ENCODE data around the gene GFRA3. TPM values are rescaled to one million over a fixed set of nuclear protein-coding genes. Genes with fewer than 3 reads are reported as not detected.
"Not testable (repeated sequence)": the region's sequence is repeated elsewhere in the genome, so short reads cannot be mapped to it uniquely, and the experiment has no call there.

The GFRA3 gene
- total RNA-seq, 1 donor from 2014 or later, result not detected

DNA sequence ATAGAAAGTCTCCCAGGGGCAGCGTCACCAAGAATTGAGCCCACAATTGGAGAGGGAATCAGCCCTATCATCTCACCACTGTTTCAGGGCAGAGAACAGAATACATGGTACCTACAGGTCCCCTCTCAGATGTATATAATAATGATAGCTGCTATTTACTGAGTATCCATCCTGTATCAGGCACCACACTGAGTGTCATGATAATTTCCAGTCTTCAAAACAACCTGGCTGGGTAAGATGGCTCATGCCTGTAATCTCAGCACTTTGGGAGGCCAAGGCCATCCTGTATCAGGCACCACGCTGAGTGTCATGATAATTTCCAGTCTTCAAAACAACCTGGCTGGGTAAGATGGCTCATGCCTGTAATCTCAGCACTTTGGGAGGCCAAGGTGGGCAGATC lies 26.6 kb downstream of the GFRA3 start:
- intact Hi-C loops (cut with micrococcal nuclease), result not testable (repeated sequence)

DNA sequence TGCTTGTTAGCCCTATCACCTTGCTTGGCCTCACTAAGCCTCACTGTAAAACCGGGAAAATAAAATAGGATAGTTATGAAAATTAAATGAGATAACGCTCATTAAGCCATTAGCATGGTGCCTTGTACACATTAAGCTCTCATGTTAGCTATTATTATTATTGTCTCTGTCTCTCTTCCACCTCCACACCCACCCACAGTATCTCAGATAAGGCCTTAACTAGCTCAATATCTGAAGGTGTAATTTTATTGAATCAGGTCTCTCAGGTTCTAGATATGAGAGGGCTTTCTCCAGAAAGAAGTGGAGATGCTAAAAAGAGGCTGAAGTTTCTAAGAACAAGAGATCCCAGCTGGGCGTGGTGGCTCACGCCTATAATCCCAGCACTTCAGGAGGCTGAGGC lies 27.6 kb downstream of the GFRA3 start:
- intact Hi-C loops (cut with micrococcal nuclease), result no loop called here

DNA sequence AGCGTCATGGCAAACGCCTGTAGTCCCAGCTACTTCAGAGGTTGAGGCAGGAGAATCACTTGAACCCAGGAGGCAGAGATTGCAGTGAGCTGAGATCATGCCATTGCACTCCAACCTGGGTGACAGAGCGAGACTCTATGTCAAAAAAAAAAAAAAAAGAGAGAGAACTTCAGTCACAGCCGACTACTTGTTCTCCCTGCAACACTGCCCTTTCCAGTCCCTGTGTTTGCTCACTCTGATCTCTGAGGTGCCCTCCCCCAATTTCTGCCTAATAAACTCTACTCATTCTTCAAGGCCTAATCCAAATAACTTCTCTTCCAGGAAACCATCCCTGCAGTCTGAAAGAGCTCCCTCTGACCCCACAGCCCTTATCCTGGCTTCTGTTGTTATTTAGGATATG lies 28.1 kb downstream of the GFRA3 start:
- intact Hi-C loops (cut with micrococcal nuclease), result no loop called here

DNA sequence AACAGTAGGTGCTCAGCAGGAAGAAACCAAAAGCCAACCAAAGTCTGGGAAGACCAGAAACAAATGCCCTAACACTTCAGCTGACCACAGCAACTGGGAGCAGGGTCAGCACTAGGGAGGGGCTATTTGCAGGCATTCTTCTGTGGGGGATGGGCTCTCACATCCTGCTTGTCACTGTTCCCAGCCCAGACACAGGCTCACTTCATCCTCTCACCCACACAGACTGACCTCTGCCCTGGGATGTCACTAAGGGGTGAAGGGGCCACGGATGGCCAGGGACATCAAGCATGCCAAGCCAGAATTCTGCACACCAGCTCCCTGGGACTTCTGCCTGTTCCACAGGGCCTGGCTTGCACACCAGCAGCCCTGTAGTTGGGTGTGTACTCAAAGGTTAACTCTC lies 28.7 kb downstream of the GFRA3 start:
- intact Hi-C loops (cut with micrococcal nuclease), result no loop called here

DNA sequence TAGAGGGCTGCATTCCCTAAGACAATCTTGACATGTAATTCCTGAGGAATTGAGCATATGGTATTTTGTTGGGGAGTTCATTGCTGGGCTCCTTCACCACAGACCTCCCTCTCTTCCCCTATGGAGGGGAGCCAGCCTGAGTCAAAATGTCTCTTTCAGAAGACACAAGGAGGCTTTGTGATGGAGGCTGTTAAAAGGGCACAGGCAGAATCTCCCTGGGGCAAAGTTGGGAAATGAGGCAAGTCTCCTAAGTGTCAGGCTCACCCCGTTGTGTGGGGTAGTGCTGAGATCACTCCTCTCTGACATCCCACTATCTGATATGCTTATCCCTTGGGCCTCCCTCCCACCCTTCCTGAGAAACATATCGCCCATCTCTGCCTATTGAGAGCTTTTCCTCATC lies 30.6 kb downstream of the GFRA3 start:
- intact Hi-C loops (cut with micrococcal nuclease), result no loop called here

DNA sequence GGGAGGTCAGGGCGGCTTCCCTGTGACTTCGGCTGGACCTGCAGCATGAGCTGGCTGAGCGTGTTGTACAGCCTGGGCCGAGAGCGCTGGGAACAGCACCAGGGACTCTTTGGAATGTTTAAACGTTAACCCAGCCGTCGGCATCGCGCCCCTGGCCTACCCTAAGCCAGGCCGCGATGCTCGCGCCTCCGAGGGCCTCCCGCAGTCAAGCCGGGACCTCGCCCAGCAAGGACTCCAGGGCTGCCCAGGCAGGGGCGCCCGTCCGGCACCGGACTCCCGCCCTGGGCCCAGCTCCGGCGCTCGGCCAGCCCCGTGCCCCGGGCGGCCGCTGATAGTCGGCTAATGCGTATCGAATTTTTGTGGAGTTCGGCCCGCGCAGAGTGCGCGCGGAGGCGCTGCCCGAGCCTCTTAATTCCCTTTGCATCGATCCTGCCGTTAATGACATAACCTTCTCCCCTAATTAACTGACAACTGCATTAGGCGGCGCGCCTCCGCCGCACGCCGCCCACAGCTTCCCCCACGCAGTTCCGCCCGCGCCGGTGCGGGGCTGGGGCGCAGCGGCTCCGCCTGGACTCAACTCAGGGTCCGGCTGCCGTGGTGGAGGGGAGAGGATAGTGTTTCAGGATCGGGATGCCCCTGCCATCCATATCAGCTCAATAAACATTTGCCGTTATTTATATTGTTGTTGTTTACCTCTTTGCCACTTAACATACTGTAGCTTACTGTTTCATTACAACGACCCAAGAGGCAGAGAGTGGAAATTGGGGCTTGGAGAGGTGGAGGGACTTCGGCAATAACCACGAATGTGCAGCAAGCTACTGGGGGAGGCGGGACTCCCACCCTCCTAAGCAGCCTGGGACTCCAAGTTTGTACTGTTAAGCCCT lies 32.5 kb downstream of the GFRA3 start:
- intact Hi-C loops (cut with micrococcal nuclease), result no loop called here

DNA sequence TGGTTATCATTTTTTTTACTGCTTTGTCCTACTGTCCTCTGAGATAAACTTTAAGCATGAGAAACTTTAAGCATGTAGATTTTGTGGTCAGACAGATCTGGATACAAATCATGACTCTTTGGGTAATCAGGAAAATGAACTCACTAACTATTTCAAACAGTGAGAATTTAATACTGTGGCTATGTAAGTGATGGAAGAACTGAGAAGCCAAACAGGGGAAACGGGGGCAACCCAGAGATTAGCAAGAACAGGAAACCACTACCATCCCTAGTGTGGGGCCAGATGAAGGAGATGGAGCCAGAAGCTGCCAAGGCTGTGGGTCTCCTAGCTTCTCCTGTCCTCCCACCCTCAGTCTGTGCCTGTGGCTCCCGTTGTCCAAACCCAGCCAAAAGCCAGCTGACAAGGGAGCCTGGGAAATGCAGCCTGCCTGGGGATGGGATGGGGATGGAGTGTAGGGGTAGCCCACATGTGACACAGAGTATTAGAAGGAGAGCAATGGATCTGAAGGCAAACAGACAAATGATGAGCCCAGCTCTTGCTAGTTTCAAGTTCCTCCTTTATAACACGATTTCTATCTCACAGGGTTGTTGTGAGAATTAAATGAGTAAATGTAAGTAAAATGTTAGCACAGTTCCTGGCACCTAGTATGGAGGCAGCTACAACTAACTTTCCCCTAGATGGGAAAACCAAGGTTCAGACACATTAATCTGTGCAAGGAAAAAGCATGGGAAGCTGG lies 33.6 kb downstream of the GFRA3 start:
- intact Hi-C loops (cut with micrococcal nuclease), result no loop called here

DNA sequence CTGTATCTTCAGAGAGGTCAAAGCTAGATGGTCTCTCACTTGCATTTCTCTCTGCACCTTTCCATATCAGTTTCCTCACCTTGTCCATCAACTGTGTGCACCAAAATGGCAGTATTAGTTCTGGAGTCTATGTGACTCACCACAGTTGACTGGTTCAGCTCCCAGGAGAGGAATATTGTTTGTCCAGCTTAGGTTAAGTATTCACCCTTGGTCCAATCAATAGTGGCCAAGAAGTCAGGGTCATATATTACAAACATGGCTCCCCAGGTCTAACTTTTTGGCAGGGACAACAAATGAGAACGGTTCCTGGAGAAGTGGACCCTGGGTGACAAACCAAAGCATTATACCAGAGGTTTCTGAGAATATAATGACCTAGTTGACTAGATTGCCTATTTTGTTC lies 36.4 kb downstream of the GFRA3 start:
- intact Hi-C loops (cut with micrococcal nuclease), result no loop called here

DNA sequence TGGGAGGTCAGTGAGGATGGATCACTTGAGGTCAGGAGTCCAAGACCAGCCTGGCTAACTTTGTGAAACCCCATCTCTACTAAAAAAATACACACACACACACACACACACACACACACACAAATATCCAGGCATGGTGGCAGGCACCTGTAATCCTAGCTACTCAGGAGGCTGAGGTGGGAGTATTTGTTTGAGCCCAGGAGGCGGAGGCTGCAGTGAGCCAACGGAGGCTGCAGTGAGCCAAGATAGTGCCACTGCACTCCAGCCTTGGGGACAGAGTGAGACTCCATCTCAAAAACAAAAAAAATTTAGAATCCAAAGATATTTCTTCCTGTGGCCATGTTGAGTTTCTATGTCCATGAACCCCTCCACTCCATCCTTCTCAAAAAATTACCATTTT lies 39.8 kb downstream of the GFRA3 start:
- intact Hi-C loops (cut with micrococcal nuclease), result no loop called here

DNA sequence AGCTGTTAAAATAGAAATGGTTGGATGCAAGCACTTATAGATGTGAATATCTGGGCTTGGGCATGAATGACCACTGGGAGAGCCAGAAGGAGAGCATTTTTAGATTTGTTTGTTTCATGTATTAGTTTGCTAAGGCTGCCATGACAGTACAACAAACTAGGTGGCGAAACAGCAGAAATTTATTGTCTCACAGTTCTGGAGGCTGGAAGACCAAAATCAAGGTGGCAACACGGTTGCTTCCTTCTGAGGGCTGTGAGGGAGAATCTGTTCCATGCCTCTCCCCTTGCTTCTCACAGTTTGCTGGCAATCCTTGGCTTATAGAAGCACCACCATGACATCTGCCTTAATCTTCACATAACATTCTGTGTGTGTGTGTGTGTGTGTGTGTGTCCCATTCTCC lies 41.1 kb downstream of the GFRA3 start:
- intact Hi-C loops (cut with micrococcal nuclease), result no loop called here

DNA sequence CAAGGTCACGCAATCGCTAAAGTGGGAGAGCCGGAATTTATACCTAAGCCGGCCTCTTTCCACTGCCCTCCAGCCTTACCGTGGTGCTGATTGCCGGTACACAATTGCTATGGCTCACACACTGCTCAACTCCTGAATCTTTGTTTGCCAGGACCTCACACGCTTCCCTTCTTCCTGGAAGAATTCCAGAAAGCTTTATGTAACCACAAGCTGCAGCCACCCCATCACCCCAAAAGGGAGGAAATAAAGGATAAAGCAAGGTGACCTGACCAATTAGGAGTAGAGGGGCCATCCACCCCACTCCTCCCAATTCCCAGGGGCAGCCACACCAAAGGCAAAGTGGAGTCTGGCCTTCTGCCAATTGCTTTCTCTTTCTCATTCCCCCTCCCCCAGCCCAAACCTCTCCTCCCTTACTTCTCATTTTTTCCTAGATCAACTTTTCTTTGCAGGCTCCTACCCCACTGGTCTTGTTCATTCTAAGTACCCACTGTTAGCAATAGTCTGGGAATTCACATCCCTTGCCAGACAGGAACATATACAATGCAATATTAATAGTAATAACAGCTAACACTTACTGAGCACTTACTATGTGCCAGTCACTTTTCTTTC lies 43.3 kb downstream of the GFRA3 start:
- intact Hi-C loops (cut with micrococcal nuclease), result no loop called here

DNA sequence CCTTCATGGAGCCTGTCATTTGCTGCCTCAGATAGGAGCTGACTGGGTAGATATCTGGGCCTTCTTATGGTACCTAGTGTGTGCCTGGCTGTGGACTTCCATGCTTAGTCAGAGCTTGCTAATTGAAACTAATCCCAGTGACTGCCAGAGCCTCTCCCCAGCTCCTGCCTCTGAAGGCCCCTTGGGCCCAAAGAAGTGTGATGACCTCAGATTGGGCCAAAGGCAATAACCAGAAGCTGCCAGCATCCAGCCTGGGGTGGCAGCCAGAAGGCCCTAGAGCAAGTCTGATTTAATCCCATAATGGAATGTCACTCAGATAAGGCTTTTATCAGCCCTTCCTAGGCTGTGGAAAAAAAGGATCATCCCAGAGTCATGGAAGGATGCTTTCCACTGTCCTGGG lies 44.2 kb downstream of the GFRA3 start:
- intact Hi-C loops (cut with micrococcal nuclease), result no loop called here

DNA sequence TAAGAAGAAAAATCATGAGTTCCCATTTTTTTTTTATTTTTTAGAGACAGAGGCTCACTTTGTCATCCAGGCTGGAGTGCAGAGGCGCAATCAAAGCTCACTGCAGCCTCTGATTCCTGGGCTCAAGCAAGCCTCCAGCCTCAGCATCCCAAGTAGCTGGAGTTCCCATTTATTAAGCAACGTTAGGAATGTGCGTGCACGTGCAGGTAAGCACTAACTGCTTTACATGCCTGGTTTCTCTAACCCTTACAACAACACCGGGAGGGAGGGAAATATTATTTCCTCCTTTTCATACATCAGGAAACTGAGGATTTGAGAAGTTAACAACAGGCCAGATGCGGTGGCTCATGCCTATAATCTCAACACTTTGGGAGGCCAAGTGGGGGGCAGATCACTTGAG lies 45.0 kb downstream of the GFRA3 start:
- intact Hi-C loops (cut with micrococcal nuclease), result no loop called here

DNA sequence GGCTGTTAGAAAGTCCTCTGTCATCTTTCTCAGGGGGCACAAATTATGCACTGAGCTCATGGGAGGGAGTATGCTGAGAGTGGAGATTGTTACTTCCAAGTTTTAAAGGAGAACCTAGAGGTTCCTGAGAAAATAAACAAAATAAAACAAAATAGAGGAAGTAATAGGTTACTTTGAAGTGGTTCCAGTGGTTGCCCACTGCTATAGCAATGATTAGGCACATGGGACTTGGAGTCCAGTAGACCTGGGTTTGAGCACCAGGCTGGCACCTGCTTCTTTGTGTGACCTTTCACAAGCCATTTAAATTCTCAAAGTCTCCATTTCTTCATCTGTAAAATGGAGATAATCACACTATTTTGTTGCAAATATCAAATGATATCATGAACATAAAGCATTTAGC lies 47.5 kb downstream of the GFRA3 start:
- intact Hi-C loops (cut with micrococcal nuclease), result no loop called here

DNA sequence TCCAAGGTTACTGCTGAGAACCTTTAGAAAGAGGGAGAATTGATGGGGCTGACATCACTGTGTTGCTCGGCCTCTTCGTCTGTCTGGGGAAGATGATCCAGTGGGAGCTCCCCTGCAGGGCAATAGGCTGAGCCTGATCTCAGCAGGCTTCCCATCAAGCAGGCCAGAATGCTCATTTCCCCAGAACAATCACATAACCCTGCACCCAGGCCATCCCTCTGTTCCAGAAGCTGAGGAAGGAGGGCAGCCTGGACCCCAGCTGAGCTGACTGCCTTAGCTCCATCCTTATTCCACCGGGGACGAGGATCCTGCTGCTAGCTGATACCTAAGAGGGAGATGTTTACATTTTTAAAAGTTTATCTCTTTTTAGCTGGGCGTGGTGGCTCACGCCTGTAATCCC lies 49.7 kb downstream of the GFRA3 start:
- intact Hi-C loops (cut with micrococcal nuclease), result no loop called here

DNA sequence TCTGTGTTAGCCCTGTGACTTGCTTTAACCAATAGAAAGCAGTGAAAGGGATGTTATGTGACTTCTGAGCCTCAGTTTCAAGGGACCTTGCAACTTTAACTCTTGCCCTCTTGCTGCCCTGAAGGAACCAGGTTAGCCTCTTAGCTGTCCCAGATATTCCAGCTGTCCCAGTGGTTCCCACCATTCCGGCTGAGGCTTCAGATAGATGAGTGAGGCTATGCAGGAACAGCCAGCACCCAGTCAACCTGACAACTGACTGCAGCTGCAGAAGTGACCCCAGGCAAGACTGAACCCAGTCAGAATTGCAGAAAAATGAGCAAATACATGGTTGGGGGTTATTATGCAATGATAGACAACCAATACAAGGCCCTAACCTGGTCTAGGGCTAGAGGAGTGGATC lies 50.9 kb downstream of the GFRA3 start:
- intact Hi-C loops (cut with micrococcal nuclease), result no loop called here

DNA sequence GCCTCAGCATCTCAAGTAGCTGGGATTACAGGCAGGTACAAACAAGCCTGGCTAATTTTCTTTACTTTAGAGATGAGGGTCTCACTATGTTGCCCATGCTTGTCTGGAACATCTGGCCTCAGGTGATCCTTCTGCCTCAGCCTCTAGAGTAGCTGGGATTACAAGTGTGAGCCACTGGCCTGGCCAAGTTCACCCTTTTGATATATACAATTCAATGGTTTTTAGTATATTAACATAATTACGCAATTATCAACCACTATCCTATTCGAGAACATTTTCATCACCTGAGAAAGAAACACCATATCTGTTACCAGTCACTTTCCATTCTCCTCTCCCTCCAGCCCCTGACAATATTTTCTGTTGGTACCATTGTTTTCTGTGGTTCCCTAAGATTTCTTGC lies 57.6 kb downstream of the GFRA3 start:
- intact Hi-C loops (cut with micrococcal nuclease), result no loop called here

DNA sequence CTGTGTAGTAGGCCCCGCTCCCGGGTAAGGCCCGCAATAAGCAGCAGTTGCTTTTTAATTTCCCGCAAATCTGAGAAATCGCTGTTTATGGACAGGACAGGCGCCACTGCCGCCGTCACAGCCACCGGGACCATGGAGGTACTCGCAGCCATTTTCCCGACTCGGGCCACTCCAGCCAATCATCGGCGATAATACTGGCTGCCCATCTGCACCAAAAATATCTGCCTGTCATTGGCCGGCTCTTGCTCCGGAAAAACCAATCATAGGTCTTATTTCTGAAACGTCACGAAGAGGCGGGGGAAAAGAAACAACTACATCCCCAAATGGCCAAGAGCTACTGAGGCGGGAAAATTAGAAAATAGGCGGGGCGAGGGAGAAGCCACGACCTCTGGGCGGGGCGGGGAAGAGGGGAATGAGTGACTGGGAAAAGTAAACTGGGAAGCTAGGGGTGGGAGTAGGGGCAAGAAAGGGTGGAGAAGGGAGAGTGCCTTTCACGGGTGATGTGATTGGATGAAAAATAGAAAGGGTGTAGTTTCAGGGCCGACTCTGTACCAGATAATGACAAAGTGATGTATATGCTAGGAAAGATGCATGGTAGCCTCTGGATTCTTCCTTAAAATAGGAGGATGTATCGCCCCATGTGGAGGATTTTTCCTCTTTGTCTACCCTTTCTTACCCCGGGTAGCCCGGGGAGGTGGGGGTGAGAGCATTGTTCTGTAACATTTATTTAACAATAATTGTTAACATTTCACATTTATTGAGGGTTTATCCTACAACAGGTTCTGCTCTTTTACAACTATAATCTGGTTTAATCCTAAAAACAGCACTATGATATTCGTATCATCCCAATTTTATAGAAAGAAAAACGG lies 61.0 kb downstream of the GFRA3 start, which contains the start of gene CDC23:
TSS of gene CDC23 (minus strand) at position 163 of the 869 bp plus-strand sequence. CDS start at position 152, 11 bp downstream.
- intact Hi-C loops (cut with micrococcal nuclease), result loop anchor here (1.0 to 2.0 kb wide), 5 partner anchors 35 to 330 kb away; partner anchors contain the start of genes BRD8, CDC25C, ETF1 and KDM3B

DNA sequence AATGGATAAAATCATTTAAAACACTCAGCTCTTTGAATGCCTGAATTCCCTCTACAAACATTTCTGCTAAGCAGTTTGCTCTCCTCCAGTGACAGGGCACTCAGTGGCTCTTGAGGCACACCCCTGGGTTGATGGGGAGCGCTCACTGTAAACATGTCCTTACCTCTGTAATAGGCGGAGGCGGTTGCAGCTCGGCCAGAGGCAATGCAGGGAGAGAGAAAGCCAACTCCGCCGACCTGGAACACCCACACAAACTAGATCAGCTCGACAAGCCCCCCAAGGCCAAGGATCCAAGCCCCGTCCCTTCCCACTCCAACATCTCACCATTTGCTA lies 61.6 kb downstream of the GFRA3 start:
- intact Hi-C loops (cut with micrococcal nuclease), result loop anchor here (1.0 to 2.0 kb wide), 5 partner anchors 34 to 331 kb away; partner anchors contain the start of genes BRD8, CDC25C, ETF1 and KDM3B

DNA sequence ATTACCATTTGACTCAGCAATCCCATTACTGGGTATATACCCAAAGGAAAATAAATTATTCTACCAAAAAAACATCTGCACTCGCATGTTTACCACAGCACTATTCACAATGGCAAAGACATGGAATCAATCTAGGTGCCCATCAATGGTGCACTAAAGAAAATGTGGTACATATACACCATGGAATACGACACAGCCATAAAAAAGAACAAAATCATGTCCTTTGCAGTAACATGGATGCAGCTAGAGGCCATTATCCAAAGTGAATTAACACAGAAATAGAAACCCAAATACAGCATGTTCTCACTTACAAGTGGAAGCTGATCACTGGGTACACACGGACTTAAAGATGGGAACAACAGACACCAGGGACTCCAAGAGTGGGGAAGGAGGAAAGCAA lies 63.4 kb downstream of the GFRA3 start:
- intact Hi-C loops (cut with micrococcal nuclease), result no loop called here
